SK-N-MC (cell line): ENCODE measurements around the gene TMEM134.

Experiments used
- EZH2 ChIP-seq: fragments of 200-600 bp; sonication (generic); IDR thresholded peaks from one replicate; pipeline ENCODE4 v1.6.1; 2017; ENCODE audit warnings: antibody characterized with exemption
- POLR2AphosphoS5 ChIP-seq: IDR thresholded peaks from 2 replicates; pipeline ENCODE4 v1.6.1; 2012; ENCODE audit warnings: mild to moderate bottlenecking, low read depth, low read length, borderline replicate concordance

DNA sequence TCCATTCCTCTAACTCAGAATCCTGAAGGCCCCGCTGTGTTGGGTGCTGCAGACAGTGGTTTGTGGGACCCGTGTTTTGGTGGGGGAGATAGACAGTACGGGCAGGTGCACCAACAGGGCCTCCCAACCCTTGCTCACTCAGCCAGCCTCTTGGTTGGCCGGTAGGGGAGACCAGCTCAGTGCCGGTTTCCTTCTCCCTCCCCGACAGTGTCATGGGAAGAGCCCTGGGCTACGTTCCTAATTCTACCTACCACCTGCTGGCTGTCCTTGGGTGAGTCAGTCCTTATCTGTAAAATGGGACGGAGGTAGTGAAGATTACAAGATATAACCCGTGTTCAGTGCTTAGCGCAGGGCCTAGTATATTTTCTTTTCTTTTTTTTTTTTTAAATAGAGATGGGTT lies 5.9 kb downstream of the TMEM134 start:
- TF ChIP-seq POLR2AphosphoS5 (no peak), EZH2 (no peak)
